DMS53 treated with DMSO at 0.1 percent for 48 hours (cell line): ENCODE results near the gene DOK5.
"Not testable (repeated sequence)": the region's sequence is repeated elsewhere in the genome, so short reads cannot be mapped to it uniquely, and the experiment has no call there.

Experiments used
- DNase-seq: peaks from one replicate; lab custom pipeline; 2025; ENCODE audit not compliant: unreplicated experiment; lab: John Stamatoyannopoulos, UW

DOK5 gene

DNA sequence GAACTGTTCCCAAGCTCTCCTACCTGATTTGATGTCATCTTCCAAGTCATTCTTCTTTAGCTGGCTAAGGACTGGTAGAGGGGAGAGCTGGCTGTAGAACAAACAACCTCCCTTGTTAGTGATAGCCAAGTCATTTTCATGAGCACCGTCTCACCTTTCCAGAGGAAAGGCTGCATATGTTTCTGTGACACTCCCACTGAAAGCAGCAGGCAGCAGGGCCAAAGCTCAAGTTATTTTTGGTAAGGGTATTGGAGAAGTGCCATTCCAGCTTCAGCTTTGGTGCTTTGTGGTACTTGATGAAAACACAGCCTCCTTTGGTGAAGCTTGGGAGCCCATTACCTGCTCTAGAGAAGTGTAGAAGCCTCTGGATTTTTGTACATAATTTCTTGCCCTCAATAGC is 5.4 kb upstream of the DOK5 start:
- DNase-seq = no peak

DNA sequence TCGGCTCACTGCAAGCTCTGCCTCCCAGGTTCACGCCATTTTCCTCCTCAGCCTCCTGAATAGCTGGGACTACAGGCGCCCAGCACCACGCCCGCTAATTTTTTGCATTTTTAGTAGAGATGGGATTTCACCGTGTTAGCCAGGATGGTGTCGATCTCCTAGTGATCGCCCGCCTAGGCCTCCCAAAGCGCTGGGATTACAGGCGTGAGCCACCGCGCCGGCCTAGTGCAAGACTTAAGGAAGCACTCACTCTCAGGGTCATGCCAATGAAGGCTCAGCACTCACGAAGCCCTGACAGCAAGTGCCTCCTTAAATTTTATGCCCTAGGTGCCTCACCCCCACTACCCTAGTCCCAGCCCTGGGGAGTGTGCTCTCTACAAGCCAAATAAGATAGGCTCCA is 4.7 kb upstream of the DOK5 start:
- DNase-seq = no peak

DNA sequence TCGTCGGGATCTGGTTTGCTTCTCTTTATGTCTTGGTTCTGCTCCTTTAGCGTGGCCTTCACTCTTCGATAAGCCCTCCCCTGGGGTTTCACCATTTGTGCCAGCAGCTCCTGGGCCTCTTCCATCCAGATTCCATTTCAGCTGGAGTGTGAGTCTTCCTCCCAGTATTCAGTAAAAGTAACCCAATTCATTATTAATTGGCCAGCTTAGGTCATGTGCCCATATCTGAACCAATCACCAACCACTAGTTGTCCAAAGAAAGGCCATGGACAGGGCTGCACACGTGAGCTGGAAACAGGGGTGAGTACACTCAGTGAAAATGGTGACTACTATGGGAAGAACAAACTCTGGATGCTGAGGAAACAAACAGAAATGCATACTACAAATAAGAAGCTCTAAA is 2.8 kb upstream of the DOK5 start:
- no peak for DNase-seq

DNA sequence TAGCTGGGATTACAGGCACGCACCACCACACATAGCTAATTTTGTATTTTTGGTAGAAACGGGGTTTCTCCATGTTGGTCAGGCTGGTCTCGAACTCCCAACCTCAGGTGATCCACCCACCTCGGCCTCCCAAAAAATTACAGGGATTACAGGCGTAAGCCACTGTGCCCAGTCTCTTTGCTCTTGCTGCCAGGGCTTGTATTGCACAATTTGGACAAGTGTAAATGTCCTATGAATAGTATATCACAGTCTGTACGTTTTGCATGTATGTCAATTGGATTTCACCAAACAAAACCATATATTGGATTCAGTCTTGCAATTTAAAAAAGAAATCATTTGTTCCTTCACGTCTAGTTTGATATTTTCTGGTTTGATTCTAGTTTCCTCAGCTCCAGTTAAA is 2.1 kb upstream of the DOK5 start:
- no peak for DNase-seq

DNA sequence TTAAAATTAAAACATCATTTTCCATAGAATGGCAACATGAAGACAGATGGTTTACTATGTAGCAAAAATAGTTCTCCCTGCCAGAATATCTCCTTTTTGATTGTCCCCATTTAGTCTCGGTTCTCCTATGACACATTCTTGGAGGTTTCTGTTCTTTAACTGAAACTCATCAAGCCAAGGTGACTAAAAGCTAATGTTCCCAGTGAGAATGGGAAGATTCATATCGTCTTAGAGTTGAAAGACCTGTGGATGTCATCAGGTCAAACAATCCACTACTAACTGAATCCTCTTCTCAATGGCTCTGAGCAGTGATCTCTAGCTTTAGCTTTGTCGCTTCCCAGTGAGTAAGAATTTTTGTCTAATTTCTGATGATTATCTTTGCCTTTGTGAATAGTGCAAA is 1.3 kb upstream of the DOK5 start:
- no peak for DNase-seq

DNA sequence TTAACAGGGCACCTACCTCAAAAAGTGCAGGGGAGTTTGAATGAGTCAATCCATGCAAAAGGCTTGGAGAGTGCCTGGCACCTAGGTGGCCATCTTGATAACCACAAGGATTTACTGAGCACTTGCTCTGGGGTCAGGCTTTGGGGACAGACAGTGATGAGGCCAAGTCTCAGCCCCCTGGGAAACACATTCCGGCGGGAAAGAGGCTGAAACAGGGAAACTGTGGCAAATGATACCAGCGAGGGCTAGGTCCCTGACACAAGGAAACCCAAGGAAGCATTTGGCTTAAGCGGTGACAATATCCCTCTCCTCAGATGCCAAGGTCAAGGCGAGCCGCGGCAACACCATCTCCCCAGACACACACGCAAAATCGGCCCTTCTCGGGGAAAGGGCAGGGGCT is 527 bp upstream of the DOK5 start:
- DNase-seq = no peak

DNA sequence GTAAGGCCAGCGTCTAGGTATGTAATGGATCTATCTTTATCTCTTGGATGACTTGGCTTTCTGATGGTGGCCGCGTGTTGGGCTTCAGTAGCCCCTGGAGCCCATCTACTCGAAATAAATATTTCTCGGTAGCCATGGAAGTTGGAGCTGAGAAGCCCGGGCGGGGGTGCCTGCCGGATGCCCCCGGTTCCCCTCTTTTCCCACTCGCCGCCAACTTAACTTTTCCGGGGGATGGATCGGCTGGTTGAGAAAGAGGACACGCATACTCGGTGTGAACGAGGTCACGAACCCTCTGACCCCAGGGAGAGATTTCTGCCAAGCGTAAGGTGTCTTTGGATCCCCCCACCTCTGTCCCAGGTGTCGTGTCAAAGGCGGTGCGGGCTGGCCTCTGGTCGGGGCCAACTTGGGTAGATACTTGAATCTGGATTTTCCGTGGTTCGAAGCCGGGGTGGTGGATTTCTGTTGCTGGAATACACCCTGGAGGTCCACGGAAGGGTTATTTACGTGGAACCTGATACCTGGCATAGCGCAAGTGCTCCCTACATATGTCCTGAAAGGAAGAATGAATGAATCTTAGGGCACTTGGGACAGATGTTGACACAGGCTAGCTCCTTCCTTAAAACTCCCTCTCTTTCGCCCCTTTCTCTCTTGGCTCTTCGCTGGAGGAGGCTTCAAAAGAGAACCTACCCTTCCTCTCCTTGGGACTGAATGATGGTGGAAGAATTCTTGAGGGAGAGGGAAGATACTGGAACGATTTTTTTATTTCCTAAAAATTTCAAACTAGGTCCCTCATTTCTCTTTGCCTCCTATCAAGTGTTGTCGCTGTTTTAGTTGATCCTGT is 996 bp downstream of the DOK5 start:
- DNase-seq = no peak

DNA sequence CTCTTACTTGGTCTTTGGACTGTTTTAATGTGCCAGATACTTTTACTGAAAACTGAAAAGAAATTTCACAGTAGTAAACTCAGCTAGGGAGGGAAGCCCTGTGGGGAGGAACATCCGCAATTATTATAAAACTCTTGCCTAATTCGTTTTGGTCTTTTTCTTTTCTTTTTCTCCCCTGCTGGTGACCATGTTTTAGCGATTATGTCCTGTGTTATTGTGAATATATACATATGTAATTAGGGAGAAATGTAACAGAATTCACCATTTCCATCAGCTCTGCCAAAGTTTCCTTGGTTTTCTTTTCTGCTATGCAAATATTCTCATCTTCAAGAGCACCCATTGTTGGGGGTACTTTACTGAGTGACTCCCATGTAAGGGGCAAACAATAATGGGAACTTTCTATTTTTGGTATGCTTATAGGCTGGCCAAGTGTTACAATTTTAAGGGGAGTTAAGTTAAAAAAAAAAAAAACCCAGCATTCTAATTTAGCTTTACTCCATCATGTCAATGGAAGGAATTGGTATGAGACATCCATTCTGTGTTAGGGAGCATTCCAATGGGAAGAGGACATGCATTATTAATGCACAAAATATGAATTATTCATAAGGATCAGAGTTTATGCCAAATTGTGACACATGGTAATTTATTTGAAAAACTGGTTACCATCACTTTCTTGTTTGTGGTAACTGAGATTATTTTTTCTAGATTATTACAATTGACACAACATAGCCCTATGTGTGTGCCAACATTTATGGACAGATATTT is 2.0 kb downstream of the DOK5 start:
- no peak for DNase-seq

DNA sequence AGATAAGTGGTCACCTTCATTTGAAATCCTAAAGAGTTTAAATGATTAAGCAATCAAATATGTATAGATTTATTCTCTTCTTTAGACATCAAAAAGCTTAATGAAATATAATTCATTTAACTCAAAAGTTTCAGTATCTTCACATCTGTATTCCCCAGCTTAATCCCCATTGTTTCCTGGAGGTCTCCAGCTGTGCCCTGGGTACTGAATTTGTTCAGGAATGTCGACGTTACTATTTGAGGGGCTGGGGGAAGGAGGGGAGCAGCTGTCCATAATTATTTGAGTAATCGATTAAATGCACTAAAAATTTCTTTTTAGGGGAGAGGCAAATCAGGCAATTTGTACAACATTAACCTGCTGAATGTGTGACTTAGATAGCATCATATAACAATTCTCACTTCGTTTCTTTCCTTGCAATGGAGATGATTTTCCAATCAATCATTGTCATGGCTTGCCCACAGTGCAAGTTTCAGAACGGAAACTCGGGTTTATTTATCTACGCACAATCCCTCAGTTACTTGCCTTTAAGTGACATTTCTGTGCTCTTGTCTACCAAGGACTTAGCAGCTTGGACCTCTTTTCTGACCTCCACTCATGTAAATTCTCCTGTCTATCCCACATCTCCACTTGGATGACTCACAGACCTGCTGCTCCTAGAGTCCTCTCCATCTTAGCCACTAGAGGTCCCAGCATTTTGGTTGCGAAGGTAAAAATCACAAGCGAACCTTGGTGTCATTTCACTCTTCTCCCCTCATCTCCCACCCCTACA is 3.9 kb downstream of the DOK5 start:
- DNase-seq = no peak

DNA sequence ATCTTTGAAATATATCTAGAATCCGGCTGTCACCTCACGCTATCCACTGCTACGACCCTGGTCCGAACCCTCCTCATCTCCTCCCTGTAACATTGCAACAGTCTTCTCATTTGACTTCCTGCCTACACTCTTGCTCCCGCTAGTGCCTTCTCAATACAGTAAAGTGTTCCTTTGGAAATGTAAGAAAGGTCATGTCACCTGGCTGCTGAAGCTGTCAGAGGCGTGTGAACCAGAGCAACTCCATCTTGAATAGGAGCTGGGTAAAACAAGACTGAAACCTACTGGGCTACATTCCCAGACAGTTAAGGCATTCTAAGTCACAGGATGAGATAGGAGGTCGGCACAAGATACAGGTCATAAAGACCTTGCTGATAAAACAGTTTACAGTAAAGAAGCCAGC is 4.5 kb downstream of the DOK5 start:
- DNase-seq = not testable (repeated sequence)

DNA sequence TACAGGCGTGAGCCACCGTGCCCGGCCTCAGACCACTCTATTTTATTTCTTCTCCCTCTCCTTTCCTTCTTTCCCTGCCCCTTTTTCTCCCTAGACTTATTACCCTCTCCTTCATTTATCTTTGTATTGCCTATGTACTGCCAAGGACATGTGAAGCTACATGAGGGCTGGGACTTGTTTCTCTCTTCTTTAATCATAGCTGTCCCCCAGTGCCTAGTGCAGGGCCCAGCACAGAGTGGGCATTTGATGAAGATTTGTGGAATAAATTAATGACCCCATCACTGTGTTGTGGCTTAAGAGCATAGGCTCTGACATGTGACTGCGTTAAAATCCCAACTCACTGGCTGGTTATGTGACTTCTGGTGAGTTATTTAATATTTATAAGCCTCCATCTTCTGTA is 6.0 kb downstream of the DOK5 start:
- no peak for DNase-seq

DNA sequence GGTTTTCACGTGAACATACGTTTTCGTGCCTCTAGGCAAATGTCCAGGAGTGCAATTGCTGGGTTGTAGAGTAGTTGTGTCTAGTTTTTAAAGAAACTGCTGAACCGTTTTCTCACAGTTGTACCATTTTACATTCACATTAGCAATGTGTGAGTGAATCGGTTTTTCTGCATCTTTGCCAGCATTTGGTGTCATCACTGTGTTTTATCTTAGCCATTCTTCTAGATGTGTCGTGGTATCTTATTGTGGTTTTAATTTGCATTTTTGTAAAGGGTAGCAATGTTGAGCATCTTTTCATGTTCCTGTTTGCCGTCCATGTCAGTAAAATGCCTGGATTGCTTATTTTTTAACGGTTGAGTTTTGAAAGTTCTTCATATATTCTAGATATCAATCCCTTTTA is 10.2 kb downstream of the DOK5 start:
- DNase-seq = no peak

DNA sequence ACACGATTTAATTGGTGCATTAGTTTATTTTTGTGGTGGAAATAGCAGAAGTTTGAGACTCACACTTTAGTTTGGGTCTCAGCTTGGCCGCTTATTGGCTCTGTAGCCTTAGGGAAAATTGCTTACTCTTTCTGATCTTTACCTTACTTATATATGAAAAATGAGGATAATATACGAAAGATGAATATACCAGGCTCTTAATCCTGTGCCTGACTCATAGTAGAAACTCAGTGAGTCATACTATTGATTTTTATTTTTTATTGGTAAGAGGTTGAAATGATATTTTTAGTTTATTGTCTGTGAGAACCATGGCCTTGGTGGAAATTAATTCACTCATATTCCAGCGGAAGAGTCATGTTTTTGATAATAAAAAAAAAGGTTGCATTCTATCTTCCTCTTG is 11.2 kb downstream of the DOK5 start:
- DNase-seq = no peak

DNA sequence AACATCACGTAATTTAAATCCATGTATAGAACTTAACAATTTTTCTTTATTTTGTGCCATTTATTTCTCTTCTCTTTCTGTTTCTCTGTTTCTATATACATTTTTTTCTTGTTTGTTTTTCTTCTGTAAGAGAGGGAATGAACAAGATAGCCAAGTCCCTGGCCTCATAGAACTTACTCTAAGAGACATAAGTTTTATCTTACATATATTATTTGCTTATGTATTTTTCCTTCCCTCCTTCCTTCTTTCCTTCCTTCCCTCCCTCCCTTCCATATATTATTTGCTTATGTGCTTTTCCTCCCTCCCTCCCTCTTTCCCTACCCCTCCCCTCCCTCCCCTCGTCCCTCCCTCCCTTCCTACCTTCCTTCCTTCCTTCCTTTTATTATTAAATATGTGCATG is 13.0 kb downstream of the DOK5 start:
- no peak for DNase-seq

DNA sequence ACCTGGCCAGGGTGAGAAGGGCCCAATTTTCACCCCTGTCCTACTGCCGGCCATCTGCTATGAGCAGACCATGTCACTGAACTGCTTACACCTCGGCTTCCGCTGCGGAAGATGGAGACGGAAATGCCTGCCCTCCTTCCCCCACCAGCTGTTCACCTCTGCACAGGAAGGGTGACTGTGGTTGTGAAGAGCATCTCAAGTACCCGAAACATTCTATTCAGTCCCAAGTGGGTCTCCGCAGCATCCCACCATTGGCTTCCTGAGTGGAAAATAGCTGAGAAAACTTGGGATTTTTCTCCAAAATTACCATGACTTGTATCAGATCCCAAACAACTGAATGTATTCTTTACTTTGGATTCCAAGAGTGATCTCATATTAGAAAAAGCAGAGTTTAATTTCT is 16.1 kb downstream of the DOK5 start:
- no peak for DNase-seq

DNA sequence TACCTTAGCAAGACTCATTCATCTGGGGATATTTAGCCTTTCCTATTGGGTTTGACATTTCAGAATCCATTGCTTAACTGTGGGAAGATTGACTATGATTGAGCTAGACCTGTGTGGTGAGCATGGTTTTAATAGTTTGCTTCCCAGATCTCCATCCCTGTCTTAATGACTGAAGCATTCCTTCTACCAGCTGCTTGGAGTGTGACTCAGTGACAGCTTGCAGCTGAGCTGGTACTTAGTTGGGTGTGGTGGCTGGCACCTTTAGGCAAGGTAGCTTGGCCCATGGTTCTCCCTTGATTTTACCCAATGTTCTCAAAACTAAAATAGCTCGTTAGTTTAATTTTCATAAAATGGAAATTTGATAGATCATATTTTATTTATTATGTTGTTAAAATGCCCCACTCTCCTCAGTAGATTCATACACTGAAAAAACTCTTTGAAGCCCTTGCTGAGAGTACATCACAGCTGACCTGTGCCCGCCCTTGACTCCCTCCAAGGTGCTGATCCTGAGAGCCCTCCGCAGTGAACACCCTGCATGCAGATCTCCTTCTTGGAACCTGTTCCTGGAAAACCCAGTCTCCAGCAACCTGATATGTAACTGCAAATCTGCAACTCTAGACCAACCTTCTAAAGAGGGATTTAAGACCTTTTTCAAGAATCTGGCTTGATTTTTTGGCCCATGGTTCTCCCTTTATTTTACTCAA is 19.1 kb downstream of the DOK5 start:
- DNase-seq = no peak

DNA sequence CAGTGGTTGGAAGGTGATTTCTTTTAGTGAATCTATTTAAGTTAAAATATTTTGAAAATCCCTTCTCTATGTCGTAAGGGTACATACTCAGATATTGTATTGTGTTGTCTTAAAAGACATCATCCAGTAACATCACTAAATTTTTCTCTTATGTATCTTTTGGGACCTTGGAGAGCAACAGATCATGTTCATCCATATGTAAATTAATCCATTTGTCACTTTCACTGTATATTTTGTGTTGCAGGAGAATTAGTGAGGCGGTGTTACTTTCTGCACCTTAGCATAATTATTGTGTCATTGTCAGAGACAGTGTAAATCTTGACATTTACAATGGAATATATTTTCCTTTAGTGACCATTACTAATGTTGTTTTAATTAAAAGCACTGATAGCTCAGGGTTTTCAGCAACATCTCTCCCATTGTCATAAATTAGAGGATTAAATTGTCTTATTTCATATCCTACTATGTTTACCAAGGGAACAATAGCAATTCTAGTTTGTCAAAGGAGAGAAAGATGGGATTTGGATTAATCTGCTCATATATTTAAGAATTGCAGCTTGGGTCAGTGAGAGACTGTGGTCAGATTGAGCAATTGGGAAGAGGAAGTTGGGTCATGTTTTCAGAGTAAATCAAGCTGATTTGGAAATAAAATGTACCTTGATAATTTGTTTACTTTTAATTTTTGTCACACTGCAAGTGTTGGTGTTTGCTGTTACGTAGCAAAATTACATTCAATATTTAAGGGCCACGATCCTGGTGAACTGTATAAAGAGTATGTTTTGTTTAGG is 22.7 kb downstream of the DOK5 start:
- DNase-seq = no peak

DNA sequence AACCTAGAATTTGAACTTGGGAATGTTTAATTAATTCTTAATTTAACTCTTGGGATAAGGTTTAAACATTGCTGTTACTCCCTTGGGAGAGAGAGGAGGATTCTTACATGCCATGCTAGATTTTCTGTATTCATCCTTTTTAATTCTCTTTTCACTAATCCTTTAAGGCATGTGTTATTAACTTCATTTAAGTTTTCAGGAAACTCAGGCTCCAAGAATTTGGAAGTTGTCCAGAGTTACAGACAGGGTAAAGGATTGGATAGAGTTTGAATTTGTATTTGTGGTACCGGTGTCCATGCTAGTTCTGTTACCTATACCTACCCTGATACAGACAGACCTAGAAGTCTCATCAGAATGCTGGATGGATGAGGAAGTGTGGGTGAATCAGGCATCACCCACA is 23.7 kb downstream of the DOK5 start:
- DNase-seq = no peak

DNA sequence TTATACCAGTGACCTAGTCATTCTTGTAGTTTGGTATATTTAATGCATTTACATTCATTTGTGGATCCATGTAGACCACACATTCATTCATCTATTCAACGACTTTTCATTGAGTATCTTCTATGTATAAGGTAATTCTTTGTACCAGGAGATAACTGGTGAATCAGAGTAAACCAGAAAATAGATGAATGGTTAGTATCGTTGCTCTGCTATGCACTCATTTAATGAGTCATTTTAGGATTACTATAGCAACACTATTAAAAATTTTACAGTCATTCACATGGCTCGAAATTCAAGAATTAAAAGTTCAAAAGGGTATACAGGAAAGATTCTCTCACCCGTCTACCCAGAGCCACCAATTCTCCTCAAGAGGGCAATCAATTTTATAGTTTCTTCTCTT is 26.8 kb downstream of the DOK5 start:
- DNase-seq = no peak

DNA sequence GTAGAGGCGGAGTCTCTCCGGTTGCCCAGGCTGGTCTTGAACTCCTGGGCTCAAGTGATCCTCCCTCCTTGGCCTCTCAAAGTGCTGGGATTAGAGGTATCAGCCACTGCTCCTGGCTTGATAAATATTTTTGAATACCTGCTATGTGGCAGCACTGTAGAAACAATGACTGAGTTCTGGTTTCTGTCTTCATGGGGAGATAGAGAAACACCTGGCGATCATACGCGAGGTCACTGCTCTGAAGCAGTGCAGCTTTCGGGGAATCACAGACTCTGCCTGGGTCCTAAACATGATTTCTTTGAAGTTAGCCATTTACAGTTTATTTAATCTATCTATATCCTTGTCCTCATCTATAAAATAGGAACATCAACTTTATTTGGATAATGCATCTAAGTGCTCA is 31.2 kb downstream of the DOK5 start:
- DNase-seq = peak; percentile 46
